GM11168 (cell line): ENCODE data around the gene DESI1.
"Not testable (repeated sequence)": the region's sequence is repeated elsewhere in the genome, so short reads cannot be mapped to it uniquely, and the experiment has no call there.

Experiments
- in situ Hi-C: fragments of 300-500 bp; cut with MboI; formaldehyde crosslinking; loops from one replicate; pipeline ENCODE4 v1.12.0; 2022; ENCODE audit warnings: low sequenced_read_pairs; ENCODE audit not compliant: unreplicated experiment

The DESI1 gene

DNA sequence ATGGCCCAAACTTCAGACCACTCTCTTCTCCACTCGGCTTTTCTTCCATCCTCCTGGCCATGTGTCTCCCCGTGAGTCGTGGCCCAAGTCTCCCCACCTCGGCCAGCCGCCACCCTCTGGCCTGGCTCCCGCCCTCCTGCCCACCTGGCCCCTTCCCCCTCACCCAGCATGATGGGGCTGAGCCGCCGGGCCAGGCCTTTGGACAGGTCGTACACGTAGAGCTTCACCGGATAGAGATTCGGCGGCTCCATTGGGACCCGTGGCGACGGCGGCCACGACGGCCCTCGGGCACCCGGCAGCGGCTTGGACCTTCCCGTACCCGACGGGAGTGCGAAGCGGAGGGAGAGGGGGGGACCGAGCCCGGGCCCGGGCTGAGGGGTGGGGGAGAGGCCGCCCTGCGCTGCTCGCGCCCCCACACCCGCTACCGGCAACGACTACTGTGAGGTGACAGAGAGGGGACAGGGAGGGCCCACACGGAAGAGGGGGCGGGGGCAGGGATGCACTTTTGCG is at the start of gene DESI1:
Gene DESI1, minus strand, starts transcription at position 455 of the 510 bp plus-strand sequence. Its CDS starts 204 bp downstream, at position 251.
- in situ Hi-C loops: no loop called here

DNA sequence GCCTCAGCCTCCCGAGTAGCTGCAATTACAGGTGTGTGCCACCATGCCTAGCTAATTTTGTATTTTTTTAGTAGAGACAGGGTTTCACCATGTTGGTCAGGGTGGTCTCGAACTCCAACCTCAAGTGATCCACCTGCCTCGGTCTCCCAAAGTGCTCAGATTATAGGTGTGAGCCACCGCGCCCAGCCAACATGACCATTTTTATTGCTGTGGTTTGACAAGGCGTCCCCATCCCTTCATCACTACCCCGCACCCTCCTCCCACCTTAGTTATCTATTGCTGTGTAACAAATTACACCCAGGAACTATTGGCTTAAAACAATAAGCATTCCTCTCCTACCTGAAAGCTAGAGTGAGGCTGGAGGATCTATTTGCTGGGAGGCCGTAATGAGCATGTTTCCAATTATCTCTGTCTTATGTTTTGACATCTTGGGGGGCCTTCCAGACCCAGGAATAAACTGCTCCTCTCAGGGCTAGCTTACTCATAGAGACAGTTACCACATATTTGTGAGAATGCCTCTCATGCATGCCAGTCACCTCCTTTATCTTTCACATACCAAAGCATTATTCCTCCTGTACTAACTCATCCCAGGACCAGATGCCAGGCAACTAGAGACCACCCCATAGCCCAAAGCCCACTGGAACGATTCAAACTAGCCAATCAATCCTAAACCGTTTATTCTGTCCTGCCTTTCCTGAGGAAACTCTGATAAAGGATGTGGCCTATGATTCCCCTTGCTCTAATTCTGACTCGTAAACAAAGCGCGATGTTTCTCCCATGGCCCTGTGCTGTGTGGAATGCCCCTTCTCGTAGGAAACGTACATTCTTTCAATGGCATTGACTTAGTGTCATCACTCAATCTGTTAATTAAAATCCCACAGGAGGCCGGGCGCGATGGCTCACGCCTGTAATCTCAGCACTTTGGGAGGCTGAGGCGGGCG is 48.4 kb upstream of the DESI1 start:
- in situ Hi-C loops: no loop called here

DNA sequence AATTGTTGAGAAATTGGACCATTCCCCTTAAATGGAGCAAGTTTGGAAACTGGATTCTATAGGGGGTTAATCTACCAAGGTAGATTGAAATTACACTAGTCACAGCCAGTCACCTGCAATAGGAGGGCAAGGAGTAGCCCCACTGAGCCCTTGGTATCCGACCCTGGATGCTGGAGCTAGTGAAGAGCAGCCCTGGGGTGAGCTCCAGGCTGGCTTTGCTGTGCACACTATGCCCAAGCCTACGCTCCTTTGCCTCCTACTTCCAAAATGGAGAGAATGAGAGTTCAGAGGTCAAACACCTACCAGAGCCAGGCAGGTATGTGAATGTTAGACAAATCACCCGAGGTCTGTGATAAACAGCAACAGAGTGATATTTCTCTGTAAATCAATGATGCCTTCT is 44.1 kb upstream of the DESI1 start:
- in situ Hi-C loops: no loop called here

DNA sequence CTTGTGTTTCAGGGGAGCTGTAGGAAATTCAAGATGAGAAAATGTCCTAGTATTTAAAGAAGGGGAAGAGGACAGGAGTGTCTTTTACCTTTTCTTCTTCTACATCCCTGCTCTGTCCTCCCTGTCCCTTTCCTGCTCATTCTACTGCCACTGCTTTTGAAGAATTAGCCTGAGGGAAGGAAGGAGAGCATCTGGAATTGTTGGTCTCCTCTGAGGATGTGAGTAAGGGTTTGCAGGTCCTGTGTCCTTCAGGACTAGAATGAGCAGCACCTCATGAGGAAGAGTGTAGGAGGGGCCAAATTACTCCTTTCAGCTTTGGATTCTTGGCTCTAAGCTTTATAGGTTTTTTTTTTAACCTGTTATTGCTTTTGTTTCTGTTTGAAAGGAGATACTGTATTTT is 43.6 kb upstream of the DESI1 start:
- in situ Hi-C loops: no loop called here

DNA sequence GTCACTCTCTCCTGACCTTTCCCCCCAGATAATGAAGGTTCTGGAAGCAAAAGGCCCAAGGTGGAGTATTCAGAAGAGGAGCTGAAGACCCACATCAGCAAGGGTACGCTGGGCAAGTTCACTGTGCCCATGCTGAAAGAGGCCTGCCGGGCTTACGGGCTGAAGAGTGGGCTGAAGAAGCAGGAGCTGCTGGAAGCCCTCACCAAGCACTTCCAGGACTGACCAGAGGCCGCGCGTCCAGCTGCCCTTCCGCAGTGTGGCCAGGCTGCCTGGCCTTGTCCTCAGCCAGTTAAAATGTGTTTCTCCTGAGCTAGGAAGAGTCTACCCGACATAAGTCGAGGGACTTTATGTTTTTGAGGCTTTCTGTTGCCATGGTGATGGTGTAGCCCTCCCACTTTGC is 42.8 kb upstream of the DESI1 start:
- in situ Hi-C loops: not testable (repeated sequence)

DNA sequence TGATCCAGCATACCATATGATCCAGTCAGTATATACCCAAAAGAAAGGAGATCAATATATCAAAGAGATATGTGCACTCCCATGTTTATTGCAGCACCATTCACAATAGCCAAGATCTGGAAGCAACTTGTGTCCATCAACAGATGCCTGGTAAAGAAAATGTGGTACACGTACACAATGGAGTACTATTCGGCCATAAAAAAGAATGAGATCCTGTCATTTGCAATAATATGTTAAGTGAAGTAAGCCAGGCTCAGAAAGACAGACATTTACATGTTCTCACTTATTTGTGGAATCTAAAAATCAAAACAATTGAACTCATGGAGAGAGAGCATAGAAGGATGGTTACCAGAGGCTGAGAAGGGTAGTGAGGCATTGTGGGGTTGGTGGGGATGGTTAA is 40.9 kb upstream of the DESI1 start:
- in situ Hi-C loops: no loop called here

DNA sequence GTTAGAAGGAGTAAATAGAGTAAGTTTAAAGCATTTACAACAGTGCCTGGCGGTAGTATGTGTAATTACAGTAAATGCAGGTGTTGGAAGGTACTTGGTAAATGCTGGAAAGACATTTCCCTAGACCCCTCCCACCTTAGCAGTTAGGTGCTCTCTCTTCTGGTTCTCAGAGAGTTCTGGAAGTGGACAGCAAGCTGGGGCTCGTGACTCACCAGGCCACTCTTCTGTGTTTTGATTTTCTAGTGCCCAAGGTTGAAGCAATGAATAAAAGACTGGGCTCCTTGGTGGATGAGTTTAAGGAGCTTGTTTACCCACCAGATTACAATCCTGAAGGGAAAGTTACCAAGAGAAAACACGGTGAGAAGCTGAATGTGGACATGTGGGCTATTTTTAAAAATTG is 40.2 kb upstream of the DESI1 start:
- in situ Hi-C loops: no loop called here

DNA sequence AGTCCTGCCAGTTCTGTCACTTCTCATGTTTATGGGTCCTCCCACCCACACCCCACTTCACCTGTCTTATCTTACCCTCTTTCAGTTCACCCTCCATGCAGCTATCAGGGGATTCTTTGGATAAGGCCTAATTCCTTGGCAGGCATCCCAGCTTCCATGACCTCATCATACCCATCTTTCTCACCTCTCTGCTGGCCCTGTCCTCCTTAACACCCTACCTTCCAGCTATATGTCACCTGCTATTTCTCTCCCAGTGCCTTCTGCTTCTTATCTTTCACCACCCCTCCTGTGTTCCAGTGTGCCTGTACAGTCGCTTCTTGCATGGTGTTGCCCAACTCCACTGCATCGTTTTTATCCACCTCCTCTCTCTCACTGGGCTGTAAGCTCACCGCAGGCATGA is 39.6 kb upstream of the DESI1 start:
- in situ Hi-C loops: no loop called here

DNA sequence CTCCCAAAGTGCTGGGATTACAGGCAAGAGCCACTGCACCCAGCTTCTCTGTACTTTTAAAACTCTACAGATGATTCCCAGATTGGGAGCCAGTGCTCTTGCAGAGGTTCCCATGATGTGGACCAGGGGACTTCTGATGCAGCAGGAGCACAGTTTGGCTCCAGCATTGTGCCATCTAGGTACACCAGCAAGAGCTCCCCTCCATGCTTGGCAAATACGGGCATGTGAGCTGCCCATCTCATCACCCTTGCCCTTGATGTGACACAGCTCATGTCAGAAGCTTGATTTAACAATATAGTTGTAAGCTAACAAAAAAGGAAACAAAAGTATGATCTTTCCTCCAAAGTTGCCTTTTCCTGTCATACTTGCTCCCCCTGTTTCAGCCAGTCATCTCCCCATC is 39.1 kb upstream of the DESI1 start:
- in situ Hi-C loops: no loop called here

DNA sequence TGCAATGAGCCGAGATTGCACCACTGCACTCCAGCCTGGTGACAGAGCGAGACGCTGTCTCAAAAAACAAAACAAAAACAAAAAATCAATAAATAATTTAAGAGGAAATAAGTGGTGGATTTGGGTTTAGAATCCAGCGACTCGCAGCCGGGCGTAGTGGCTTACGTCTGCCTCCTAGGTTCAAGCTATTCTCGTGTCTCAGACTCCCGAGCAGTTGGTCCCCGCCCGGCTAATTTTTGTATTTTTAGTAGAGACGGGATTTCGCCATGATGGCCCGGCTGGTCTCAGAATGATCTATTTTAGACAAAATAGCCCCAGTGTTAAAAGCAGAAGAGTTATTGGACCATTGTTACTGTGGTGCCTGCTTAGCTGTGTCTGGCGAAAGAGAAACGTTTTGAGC is 38.0 kb upstream of the DESI1 start:
- in situ Hi-C loops: no loop called here

DNA sequence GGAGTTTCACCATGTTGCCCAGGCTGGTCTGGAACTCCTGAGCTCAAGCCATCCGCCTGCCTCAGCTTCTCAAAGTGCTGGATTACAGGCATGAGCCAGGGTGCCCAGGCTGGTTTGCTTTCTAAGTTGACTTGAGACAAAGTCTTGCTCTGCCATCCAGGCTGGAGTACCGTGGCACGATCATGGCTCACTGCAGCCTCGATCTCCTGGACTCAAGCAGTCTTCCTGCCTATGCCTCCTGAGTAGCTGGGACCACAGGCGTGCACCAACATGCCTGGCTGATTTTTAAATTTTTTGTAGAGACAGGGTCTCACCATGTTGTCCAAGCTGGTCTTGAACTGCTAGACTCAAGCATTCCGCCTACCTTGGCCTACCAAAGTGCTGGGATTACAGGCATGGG is 36.9 kb upstream of the DESI1 start:
- in situ Hi-C loops: no loop called here

DNA sequence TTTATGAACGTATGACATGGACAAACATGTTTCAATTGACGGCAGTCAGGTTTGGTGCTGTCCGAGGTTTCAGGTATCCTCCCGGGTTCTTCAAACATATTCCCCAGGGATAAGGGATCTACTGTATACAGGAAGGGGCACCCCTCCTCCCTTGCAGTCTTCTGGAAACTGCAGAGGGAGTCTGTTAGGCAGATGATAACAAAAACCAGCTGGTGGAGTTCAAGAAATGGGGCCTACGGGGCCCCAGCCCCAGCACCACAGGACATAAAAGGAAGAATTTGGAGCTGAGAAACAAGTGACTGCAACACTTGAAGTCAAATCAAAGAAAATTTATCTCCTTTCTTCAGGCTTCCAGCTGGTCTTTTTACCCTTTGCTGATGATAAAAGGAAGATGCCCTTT is 35.7 kb upstream of the DESI1 start:
- in situ Hi-C loops: no loop called here

DNA sequence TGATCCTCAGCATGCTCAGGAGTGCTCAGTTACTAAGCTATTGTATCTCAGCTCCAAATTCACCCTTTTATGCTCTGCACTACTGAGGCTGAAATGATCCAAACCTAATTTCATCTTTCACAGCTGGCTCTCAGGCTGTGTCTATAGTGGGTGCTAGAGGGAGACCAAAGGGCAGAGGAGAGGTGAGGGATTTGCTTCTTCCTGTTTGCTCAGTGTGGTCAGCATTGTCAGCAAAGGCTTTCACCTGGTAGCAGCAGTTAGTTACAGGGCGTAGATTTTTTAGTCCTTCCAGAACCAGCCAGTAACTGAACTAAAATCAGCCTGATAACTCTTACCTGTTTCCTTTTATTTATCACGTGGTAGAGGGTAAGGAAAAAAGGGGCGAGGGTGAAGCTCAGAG is 33.5 kb upstream of the DESI1 start:
- in situ Hi-C loops: no loop called here

DNA sequence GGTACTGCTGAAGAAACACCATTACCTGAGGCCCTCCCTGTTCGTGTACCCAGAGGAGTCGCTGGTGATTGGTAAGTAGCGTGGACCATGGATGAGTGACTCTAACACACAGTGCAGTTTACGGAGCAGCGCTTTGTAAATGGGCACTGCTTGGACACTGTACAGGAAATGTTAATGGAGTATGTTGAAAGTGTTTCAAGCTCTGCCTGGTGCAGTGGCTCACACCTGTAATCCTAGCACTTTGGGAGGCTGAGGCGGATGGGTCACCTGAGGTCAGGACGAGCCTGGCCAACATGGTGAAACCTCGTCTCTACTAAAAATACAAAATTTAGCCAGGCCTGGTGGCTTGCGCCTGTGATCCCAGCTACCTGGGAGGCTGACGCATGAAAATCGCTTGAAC is 30.0 kb upstream of the DESI1 start:
- in situ Hi-C loops: no loop called here

DNA sequence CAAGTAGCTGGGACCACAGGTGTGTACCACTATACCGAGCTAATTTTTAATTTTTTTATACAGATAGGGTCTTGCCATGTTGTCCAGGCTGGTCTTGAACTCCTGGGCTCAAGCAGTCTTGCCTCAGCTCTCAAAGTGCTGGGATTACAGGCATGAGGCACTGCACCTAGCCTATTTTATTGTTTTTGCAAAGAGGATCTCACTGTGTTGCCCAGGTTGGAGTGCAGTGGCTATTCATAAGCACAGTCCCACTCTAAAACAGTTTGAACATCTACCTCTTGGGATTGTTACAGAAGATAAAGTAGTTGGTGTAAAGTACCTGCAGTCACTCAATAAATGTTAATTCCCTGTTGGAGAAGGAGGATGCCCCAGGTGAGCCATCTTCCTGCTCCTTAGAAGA is 29.4 kb upstream of the DESI1 start:
- in situ Hi-C loops: no loop called here

DNA sequence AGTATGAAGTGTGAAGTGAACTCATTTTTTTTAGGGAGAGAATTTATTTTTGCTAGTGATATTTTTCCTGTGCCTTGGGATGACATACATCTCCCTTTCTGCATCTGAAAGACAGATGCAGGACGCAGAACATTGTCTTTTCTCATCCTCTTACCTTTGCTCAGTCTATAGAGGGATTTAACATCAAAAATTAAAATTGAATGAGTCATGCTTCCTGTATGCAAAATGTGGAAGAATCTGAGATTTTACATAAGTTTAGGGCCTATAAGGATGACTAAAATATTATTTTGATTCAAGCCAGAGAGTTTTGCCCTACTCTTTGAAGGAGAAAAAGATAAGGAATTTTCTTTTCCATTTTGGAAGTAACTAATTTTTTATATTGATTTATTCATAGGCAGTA is 27.6 kb upstream of the DESI1 start:
- in situ Hi-C loops: no loop called here

DNA sequence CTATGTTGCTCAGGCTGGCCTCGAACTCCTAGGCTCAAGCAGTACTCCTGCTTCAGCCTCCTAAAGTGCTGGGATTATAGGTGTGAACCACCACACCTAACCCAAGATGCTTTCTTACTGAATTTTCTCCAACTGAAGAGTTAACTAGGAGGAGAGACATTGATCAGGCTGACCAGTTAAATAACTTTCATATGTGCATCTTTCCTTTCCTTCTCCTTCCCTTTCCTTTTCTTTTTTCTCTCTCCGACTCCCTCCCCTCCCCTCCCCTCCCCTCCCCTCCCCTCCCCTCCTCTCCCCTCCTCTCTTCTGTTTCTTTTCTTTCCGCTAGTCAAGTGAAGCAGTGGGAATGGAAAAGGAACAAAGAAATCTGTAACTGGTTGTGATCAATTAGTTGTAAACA is 26.9 kb upstream of the DESI1 start:
- in situ Hi-C loops: no loop called here

DNA sequence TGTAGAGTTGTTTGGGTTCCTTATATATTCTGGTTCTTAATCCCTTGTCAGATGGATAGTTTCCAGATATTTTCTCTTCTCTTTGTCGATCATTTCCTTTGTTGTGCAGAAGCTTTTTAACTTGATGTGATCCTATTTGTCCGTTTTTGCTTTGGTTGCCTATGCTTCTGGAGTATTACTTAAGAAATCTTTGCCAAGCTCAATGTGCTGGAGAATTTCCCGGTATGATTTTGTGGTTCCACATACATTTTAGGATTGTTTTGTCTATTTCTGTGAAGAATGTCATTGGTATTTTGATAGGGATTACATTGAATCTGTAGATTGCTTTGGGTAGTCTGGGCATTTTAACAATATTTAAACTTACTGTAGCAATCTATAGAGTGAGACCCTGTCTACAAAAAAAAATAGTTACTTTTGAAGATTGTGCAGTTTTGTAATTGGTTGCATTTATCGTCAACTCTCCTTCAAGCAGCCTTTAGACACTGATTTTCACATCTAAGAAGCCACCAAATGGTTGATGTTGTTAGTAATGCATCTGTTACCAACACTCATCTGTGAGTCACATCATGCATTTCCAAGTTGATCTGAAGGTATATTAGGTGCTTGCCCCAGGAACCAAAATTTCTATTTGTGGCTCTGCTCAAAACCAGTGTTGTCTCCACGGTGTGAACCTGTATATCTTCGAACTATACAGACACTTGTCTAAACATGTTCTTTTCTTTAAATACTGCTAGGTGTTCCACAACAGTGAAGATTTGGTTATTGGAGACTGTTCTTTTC is 21.7 kb upstream of the DESI1 start:
- in situ Hi-C loops: no loop called here

DNA sequence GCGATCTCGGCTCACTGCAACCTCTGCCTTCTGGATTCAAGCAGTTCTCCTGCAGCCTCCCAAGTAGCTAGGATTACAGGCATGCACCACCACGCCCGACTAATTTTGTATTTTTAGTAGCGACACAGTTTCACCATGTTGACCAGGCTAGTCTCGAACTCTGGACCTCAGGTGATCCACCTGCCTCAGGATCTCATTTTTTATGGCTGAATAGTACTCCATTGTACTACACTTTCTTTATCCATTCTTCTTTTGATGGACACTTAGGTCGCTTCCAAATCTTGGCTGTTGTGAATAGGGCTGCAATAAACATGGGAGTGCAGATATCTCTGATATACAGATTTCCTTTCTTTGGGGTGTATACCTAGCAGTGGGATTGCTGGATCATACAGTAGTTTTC is 21.0 kb upstream of the DESI1 start:
- in situ Hi-C loops: no loop called here

DNA sequence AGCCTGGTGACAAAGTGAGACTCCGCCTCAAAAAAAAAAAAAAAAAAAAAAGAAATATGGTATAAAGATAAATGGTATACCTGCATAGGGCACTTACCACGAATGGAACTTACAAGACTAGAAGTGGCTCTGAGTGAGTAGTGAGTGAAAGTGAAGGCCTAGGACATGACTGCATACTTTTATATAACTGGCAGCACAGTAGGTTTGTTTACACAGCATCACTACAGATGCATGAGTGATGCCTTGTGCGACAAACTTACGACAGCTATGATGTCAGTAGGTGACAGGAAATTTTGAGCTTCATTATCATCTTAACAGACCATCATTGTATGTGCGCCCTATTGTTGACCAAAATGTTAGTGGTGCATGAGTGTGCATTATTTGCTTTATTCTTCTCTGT is 17.9 kb upstream of the DESI1 start:
- in situ Hi-C loops: no loop called here

DNA sequence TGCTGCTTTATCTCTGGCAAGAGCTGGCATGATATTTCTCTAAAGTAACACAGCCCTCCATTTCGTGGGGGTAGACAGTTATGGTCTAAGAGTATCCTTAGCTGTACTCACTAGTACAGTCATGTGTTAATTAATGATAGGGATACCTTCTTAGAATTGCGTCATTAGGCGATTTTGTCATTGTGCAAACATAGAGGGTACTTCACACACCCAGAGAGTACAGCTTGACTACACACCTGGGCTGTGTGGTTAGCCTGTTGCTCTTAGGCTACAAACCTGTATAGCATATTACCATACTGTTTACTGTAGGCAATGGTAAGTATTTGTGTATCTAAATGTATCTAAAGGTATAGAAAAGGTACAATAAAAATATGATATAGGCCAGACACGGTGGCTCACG is 17.3 kb upstream of the DESI1 start:
- in situ Hi-C loops: no loop called here
